Stimulated activated CD8-positive, alpha-beta memory T cell treated with anti-CD3 and anti-CD28 coated beads, Interleukin-4, amount 100 ng/mL, for 1 hour (primary cell): ENCODE results near the gene ACR.
"Not testable (repeated sequence)": the region's sequence is repeated elsewhere in the genome, so short reads cannot be mapped to it uniquely, and the experiment has no call there.

Experiments
- DNase-seq, 2 donors: peaks; one replicate each; pipeline ENCODE4 v3.0.0-alpha.2; 2020; ENCODE audit warnings: low read depth in 2 of 2, low spot score in 1 of 2

The ACR gene

DNA sequence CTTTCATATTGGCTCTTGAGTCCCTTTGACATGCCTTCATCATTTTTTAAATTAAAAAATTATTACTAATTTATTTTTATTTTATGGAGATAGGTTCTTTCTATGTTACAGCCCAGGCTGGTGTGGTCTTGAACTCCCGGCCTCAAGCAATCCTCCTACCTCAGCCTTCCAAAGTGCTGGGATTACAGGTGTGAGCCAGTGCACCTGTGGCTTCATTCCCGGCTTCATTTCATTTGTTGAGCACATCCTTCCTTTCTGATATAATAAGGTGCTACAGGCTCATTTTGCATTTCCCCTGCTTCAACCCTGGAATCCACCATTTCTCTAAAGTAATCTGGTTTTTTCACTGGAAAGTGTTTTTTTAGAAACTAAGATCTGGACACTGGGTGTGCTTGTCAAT is 23.8 kb downstream of the ACR start:
- not testable (repeated sequence) for DNase-seq

DNA sequence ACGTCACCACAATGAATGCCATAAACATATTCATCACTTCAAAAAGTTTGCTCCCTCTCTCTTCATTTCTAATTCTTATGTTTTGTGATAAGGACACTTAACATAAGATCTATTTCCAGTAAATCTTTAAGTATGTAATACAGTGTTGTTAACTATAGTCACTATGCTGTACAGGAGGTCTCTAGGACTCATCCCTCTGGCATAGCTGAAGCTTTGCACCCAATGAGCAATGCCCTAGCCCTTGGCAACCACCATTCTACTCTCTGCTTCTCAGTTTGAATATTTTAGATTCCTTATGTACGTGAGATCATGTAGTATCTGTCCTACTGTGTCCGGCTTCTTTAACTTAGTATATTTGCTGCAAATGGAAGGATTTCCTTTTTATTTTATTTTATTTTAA is 26.3 kb downstream of the ACR start:
- DNase-seq: not testable (repeated sequence)

DNA sequence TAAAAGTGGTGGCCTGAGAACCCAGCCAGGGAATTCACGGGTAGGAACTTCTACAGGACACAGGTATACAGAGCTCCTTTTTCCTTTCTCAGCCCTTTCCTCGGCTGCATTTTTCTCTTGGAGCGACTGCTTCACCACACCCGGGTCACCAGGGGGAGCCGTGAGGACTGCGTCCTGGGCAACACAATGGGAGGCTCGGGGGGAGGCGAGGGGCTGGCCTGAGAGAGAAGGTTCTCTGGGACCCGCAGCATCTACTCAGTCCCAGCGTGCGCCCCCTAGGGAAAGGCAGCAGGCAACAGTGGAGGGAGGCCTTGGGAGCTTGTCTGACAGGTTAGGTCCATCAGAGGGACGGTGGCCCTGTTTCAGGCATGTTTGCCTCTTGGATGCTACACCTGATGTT is 37.1 kb downstream of the ACR start:
- not testable (repeated sequence) for DNase-seq

DNA sequence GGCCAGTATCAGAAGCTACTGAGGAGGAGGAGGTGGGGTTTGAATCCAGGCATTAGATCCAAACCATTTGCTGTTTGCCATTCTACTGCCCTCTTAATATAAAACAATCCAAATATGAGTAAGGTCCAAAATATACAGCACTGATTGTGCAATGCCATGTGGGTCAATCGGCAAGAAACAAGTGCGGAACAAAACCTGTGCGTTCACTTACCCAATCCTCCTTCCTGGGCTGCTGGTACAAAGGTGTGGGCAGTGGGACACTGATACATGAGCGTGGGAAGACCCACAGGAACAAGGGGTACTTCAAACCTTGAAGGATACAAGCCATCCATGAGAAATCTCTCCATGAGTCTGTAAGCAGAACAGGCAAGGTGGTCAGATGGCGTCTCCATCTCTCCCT is 39.6 kb downstream of the ACR start:
- not testable (repeated sequence) for DNase-seq

DNA sequence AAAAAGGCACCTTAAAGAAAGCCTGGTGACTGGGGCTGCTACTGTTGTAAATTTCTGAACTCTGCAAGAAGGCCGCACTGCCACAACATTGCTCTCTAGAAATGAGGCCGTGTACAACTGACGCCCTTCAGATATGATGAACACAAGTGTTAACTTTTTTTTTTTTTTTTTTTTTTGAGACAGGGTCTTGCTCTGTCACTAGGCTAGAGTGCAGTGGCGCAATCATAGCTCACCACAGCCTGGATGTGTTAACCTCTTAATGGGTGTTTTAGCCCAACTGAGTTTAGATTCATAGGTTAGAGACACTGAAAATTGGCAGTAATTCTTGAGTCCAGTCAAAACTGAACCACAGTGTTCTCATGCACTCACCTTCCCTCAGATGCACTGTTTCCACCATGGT is 42.2 kb downstream of the ACR start:
- DNase-seq: not testable (repeated sequence)

DNA sequence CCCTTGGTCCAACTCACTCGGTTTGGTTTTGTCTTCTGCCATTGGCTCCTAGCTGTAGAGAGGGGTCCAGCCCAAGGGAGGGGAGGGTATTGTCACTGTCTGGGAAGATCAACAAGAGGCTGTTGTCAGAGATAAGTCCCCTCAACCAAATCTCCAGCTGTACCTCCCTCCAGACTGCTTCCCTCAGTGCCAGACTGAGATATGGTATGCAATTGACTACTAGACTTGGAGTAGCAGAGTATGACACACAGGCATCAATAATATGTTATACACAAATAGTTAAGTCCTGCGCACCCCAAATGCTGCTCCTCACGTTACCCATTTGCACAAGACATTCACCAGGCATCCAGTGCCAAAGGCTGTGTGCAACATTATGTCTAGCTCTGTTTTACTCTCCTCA is 44.2 kb downstream of the ACR start:
- DNase-seq: not testable (repeated sequence)

DNA sequence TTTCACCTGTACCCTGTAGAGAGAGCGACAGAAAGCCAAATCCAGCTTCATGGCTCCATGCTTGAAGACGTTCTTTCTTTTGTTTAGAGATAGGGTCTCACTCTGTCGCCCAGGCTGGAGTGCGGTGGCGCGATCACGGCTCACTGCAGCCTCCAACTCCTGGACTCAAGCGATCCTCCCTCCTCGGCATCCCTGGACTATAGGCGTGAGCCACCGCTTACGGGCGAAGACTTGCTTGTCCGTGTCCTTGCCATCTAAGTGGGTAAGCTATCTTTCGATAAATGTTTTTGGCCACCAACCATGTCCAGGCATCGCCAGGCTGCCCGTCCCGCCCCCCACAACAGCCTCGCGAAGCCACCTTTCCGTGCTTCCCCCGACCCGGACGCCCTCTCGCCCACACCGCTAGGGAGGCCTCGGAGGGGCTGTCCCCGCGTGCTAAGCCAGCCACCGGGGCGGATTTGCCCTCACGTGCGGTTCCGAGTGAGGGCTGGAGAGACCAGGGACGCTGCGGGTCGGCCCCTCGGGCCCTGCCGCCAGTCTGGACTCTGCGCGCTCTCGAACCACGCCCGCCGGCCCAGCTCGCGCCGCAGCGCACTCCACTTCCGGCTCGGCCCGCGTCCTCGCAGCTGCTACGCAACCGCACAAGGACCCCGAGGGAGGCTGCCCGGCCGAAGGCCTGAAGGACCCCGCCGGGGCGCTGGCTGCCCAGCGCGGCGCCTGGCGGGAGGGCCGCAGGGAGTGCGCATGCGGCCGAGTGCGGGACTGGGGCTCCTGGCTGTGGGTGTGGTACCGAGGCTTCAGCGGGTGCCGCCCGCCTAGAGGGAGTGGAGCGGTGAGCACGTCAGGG is 45.3 kb downstream of the ACR start, which contains the start of gene RABL2B:
Gene RABL2B, minus strand, starts transcription at position 604 of the 847 bp plus-strand sequence. CDS start 1,342 bp downstream, outside the sequence.
- DNase-seq: peak; percentile 68 to 72

DNA sequence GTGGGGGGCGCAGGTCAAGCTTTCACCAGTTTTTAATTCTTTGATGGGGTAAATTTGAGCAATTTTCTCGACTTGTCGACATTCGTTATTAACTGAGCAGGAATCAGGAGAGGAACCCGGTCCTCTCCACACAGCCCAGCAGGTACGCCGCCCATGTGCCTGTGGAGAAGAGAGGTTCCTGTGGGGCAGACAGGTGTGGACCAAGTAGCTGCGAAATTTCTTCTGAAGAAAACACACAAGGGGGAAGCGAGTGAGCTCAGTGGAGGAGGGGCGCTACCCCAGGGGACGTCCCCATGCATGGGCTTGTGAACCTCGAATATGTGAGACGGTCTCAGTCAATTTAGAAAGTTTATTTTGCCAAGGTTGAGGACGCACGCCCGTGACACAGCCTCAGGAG is 45.9 kb downstream of the ACR start:
- not testable (repeated sequence) for DNase-seq

DNA sequence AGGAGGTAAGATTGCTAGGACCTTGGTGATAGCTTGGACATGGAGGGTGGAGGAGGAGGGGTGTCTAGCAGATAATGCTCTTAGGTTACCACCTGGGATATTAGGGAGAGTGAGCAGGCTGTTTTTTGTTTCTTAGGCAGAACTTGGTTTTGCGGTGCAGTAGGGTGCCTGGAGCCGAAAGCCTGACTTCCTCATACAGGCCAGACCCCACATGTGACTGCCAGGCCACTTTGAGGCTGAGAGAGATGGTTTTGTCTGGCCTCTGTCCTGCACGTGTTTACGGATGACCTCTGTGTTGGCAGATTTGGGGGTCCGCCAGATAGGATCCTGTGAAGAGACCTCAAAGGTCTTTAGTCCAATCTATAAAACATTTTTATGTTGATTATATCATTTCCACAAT is 47.3 kb downstream of the ACR start:
- DNase-seq: not testable (repeated sequence)

DNA sequence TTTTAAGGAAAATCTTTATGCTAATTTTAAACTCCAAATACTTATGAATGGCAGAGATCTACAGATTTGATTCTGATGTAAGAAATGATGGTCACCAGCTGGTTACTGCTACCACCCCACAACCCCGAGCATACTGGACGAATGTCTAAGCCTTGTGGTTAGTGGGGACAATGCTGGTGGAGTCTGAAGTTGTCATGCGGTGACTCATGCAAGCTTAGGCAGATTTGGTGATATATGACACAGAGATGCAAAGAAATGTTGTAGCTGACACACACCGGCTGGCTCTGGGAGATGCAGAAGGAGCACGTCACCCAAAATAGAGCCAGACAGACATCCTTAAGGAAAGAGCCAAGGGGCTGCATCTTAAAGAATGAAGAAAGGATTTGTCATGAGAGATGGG is 48.9 kb downstream of the ACR start:
- DNase-seq: not testable (repeated sequence)
